Skin epidermis (tissue), 12 donors: Measurements from ENCODE around the gene RAB11FIP3.
A peak's percentile ranks its signal among the peaks of the same experiment; 100 is the strongest.
"Not testable (repeated sequence)": the region's sequence is repeated elsewhere in the genome, so short reads cannot be mapped to it uniquely, and the experiment has no call there.

ENCODE experiments used
- H3K27ac ChIP-seq, 21 experiments: fragments of 200-600 bp; sonication (generic) in 11 of 21; one replicate each; pipeline ENCODE4 v1.5.0; 2020; ENCODE audit warnings: mild to moderate bottlenecking in 3 of 21, inconsistent platforms in 2 of 21, moderate library complexity in 2 of 21
- H3K4me3 ChIP-seq, 7 experiments: fragments of 200-600 bp; sonication (generic) in 2 of 7; one replicate each; pipeline ENCODE4 v1.5.0; 2020; ENCODE audit warnings: inconsistent platforms in 2 of 7, mild to moderate bottlenecking in 2 of 7, moderate library complexity in 1 of 7

RAB11FIP3 gene

GRCh38 chr16:505479-506245 is 80.2 kb downstream of the RAB11FIP3 start:
- H3K27ac ChIP-seq: no peak overlapping the region
- H3K4me3 ChIP-seq: no peak overlapping the region

- no peak overlapping the region for H3K4me3 ChIP-seq
- no peak overlapping the region for H3K27ac ChIP-seq
Measured at GRCh38 chr16:506246-506546, 80.7 kb downstream of the RAB11FIP3 start.

GRCh38 chr16:507527-507926 is 82.1 kb downstream of the RAB11FIP3 start:
- H3K27ac ChIP-seq, H3K4me3 ChIP-seq: not testable (repeated sequence)

GRCh38 chr16:507996-508395 is 82.5 kb downstream of the RAB11FIP3 start:
- Histone ChIP-seq H3K27ac (no peak overlapping the region), H3K4me3 (no peak overlapping the region)

GRCh38 chr16:508884-509736 is 83.7 kb downstream of the RAB11FIP3 start:
- Histone ChIP-seq H3K4me3 (no peak overlapping the region), H3K27ac (no peak overlapping the region)

GRCh38 chr16:510066-510825 is 84.8 kb downstream of the RAB11FIP3 start:
- Histone ChIP-seq H3K4me3 (no peak overlapping the region), H3K27ac (no peak overlapping the region)

- no peak overlapping the region for H3K27ac ChIP-seq
- no peak overlapping the region for H3K4me3 ChIP-seq
Measured at GRCh38 chr16:512802-513201, 87.4 kb downstream of the RAB11FIP3 start.

GRCh38 chr16:513950-514349 is 88.5 kb downstream of the RAB11FIP3 start:
- Histone ChIP-seq H3K4me3 (no peak overlapping the region), H3K27ac (no peak overlapping the region)

- no peak overlapping the region for H3K27ac ChIP-seq
Measured at GRCh38 chr16:515175-515938, 89.9 kb downstream of the RAB11FIP3 start.

GRCh38 chr16:515939-516226 is 90.4 kb downstream of the RAB11FIP3 start:
- Histone ChIP-seq H3K27ac (no peak overlapping the region), H3K4me3 (no peak overlapping the region)

More at GRCh38 chr16:515175-515938, 89.9 kb downstream of the RAB11FIP3 start:
- H3K4me3 ChIP-seq: no peak overlapping the region

- H3K4me3 ChIP-seq: no peak overlapping the region
- no peak overlapping the region for H3K27ac ChIP-seq
Measured at GRCh38 chr16:516301-516700, 90.9 kb downstream of the RAB11FIP3 start.

GRCh38 chr16:518858-519257 is 93.4 kb downstream of the RAB11FIP3 start:
- no peak overlapping the region for H3K27ac ChIP-seq
- no peak overlapping the region for H3K4me3 ChIP-seq

GRCh38 chr16:519425-519824 is 94.0 kb downstream of the RAB11FIP3 start:
- H3K27ac ChIP-seq: no peak overlapping the region

GRCh38 chr16:519841-520687 is 94.6 kb downstream of the RAB11FIP3 start:
- no peak overlapping the region for H3K27ac ChIP-seq
- H3K4me3 ChIP-seq: no peak overlapping the region

More at GRCh38 chr16:519425-519824, 94.0 kb downstream of the RAB11FIP3 start:
- no peak overlapping the region for H3K4me3 ChIP-seq

GRCh38 chr16:520847-521246 is 95.4 kb downstream of the RAB11FIP3 start:
- H3K27ac ChIP-seq: peak overlapping the region in 2 of 21 experiments; percentile 1 to 10

GRCh38 chr16:521381-522210 is 96.1 kb downstream of the RAB11FIP3 start:
- Histone ChIP-seq H3K27ac (peak overlapping the region in 3 of 21 experiments; percentile 1 to 57 (median 10)), H3K4me3 (no peak overlapping the region)

More at GRCh38 chr16:520847-521246, 95.4 kb downstream of the RAB11FIP3 start:
- no peak overlapping the region for H3K4me3 ChIP-seq

GRCh38 chr16:522320-523096 is 97.1 kb downstream of the RAB11FIP3 start:
- no peak overlapping the region for H3K4me3 ChIP-seq
- H3K27ac ChIP-seq: no peak overlapping the region
